GM23338 (cell line): Measurements from ENCODE around the gene ZC3H12C. TPM values are rescaled to one million over a fixed set of nuclear protein-coding genes. Genes with fewer than 3 reads are reported as not detected.

ENCODE experiments used
- ATAC-seq: fragments of 200-7000 bp; cut with Tn5 transposase; 3 replicates; pipeline ENCODE4 v1.9.1; 2020
- DNase-seq: peaks from one replicate; pipeline ENCODE4 v3.0.0-alpha.2; 2015; ENCODE audit warnings: low spot score
- H2AFZ ChIP-seq: fragments of 200-600 bp; sonication (generic); 2 replicates; pipeline ENCODE4 v1.8.0; 2016; ENCODE audit warnings: antibody characterized with exemption, mild to moderate bottlenecking, moderate library complexity
- H3F3A ChIP-seq: fragments of 200-600 bp; sonication (generic); replicated peaks from 2 replicates; pipeline ENCODE4 v1.8.0; 2017; ENCODE audit warnings: antibody characterized with exemption, mixed run types, low read depth
- H3K27ac ChIP-seq: fragments of 200-600 bp; sonication (generic); 2 replicates; pipeline ENCODE4 v1.6.1; 2016; ENCODE audit warnings: low read depth
- H3K27me3 ChIP-seq: fragments of 200-600 bp; sonication (generic); 2 replicates; pipeline ENCODE4 v1.8.0; 2016; ENCODE audit warnings: mild to moderate bottlenecking, mixed run types, moderate library complexity; ENCODE audit not compliant: insufficient read depth
- H3K36me3 ChIP-seq: fragments of 200-600 bp; sonication (generic); 2 replicates; pipeline ENCODE4 v1.8.0; 2016; ENCODE audit warnings: mild to moderate bottlenecking; ENCODE audit not compliant: insufficient read depth
- H3K4me1 ChIP-seq: fragments of 200-600 bp; sonication (generic); 2 replicates; pipeline ENCODE4 v1.8.0; 2016; ENCODE audit warnings: mild to moderate bottlenecking, moderate library complexity; ENCODE audit not compliant: insufficient read depth
- H3K4me2 ChIP-seq: fragments of 200-600 bp; sonication (generic); 2 replicates; pipeline ENCODE4 v1.7.1; 2017; ENCODE audit warnings: mixed run types
- H3K4me3 ChIP-seq: fragments of 200-600 bp; sonication (generic); 2 replicates; pipeline ENCODE4 v1.6.1; 2016; ENCODE audit warnings: mixed run types
- H3K79me2 ChIP-seq: fragments of 200-600 bp; sonication (generic); replicated peaks from 2 replicates; pipeline ENCODE4 v1.8.0; 2017; ENCODE audit warnings: mild to moderate bottlenecking; ENCODE audit not compliant: insufficient read depth
- H3K9me2 ChIP-seq: fragments of 200-600 bp; sonication (generic); 2 replicates; pipeline ENCODE4 v1.8.0; 2017; ENCODE audit not compliant: insufficient read depth
- H4K20me1 ChIP-seq: fragments of 200-600 bp; sonication (generic); replicated peaks from 2 replicates; pipeline ENCODE4 v1.8.0; 2017; ENCODE audit warnings: mild to moderate bottlenecking; ENCODE audit not compliant: insufficient read depth
- H3K27ac Mint-ChIP-seq: 2 replicates; pipeline ENCODE4 v1.8.0; 2020; ENCODE audit warnings: inconsistent platforms, mild to moderate bottlenecking, moderate library complexity, mixed read lengths
- H3K27me3 Mint-ChIP-seq: 3 replicates; pipeline ENCODE4 v1.8.0; 2022; ENCODE audit warnings: low read depth, mild to moderate bottlenecking, moderate library complexity, mixed read lengths, inconsistent platforms; ENCODE audit not compliant: insufficient read depth, poor library complexity
- H3K36me3 Mint-ChIP-seq: 3 replicates; pipeline ENCODE4 v1.8.0; 2021; ENCODE audit warnings: low read depth, mild to moderate bottlenecking, inconsistent platforms, moderate library complexity, mixed read lengths
- H3K4me1 Mint-ChIP-seq: 3 replicates; pipeline ENCODE4 v1.8.0; 2020; ENCODE audit warnings: mild to moderate bottlenecking, inconsistent platforms, mixed read lengths
- H3K4me3 Mint-ChIP-seq: 3 replicates; pipeline ENCODE4 v1.8.0; 2021; ENCODE audit warnings: moderate library complexity, mild to moderate bottlenecking, inconsistent platforms, mixed read lengths
- H3K9me3 Mint-ChIP-seq: 3 replicates; pipeline ENCODE4 v1.8.0; 2020; ENCODE audit warnings: moderate library complexity, mild to moderate bottlenecking, inconsistent platforms, mixed read lengths
- CREB1 ChIP-seq: fragments of 250-450 bp; sonication (Bioruptor Pico); IDR thresholded peaks from 2 replicates; pipeline ENCODE4 v1.5.0; 2020; ENCODE audit warnings: low read depth, mild to moderate bottlenecking, moderate library complexity
- ETS1 ChIP-seq: IDR thresholded peaks from 2 replicates; pipeline ENCODE4 v1.6.1; 2016; ENCODE audit warnings: antibody characterized with exemption
- EZH2 ChIP-seq: fragments of 200-600 bp; sonication (generic); IDR thresholded peaks from one replicate; pipeline ENCODE4 v1.8.0; 2017; ENCODE audit warnings: antibody characterized with exemption, mild to moderate bottlenecking, low read depth; ENCODE audit not compliant: unreplicated experiment
- EZH2phosphoT487 ChIP-seq: fragments of 200-600 bp; sonication (generic); IDR thresholded peaks from one replicate; pipeline ENCODE4 v1.8.1; 2018; ENCODE audit warnings: antibody characterized with exemption; ENCODE audit not compliant: unreplicated experiment
- JUNB ChIP-seq: IDR thresholded peaks from one replicate; pipeline ENCODE4 v1.6.1; 2016; ENCODE audit warnings: antibody characterized with exemption; ENCODE audit not compliant: unreplicated experiment
- NANOG ChIP-seq: IDR thresholded peaks from 2 replicates; pipeline ENCODE4 v1.6.1; 2016; ENCODE audit warnings: antibody characterized with exemption, borderline replicate concordance
- POLR2AphosphoS5 ChIP-seq: IDR thresholded peaks from 2 replicates; pipeline ENCODE4 v1.6.1; 2016; ENCODE audit warnings: antibody characterized with exemption, low read depth
- REST ChIP-seq: IDR thresholded peaks from one replicate; pipeline ENCODE4 v1.6.1; 2018; ENCODE audit warnings: antibody characterized with exemption; ENCODE audit not compliant: unreplicated experiment
- STAT1 ChIP-seq: IDR thresholded peaks from one replicate; pipeline ENCODE4 v1.6.1; 2016; ENCODE audit warnings: antibody characterized with exemption; ENCODE audit not compliant: unreplicated experiment
- ZNF114 ChIP-seq: fragments of 250-450 bp; sonication (Bioruptor Pico); IDR thresholded peaks from 2 replicates; pipeline ENCODE4 v1.5.0; 2020; ENCODE audit warnings: mild to moderate bottlenecking, moderate library complexity
- ZNF331 ChIP-seq: fragments of 250-450 bp; sonication (Bioruptor Pico); IDR thresholded peaks from 2 replicates; pipeline ENCODE4 v1.5.0; 2020; ENCODE audit warnings: low read depth, mild to moderate bottlenecking, moderate library complexity
- polyA plus RNA-seq: library from polyadenylated mRNA; unstranded; fragments of >200 nt; fragmentation: Nextera tagmentation; extraction: Ambion mirVana; gene quantifications from 2 replicates; pipeline ENCODE4 v1.2.1, GENCODE V29; 2016
- total RNA-seq: library from RNA; depleted of rRNA; stranded (reverse); fragments of >200 nt; shearing (Covaris generic); gene quantifications from 2 replicates; pipeline ENCODE4 v1.2.3, GENCODE V29; 2014
- TF ChIP-seq, protein P1 (sequence below): fragments of 250-450 bp; sonication (Bioruptor Pico); IDR thresholded peaks from 2 replicates; pipeline ENCODE4 v1.5.0; 2020; ENCODE audit warnings: mild to moderate bottlenecking, moderate library complexity
- TF ChIP-seq, protein P2 (sequence below), 2 experiments: fragments of 200-600 bp in 1 of 2; sonication (generic) in 1 of 2; conservative IDR thresholded peaks; 2 replicates each; pipeline versions ENCODE4 v1.5.1 to v1.6.1; 2016 to 2017; ENCODE audit warnings: antibody characterized with exemption in 2 of 2, low read depth in 2 of 2, mild to moderate bottlenecking in 2 of 2, moderate library complexity in 1 of 2

ZC3H12C gene
- total and polyA plus RNA-seq, 2 experiments from 2014 or later = 0.55 to 2.4 TPM

DNA sequence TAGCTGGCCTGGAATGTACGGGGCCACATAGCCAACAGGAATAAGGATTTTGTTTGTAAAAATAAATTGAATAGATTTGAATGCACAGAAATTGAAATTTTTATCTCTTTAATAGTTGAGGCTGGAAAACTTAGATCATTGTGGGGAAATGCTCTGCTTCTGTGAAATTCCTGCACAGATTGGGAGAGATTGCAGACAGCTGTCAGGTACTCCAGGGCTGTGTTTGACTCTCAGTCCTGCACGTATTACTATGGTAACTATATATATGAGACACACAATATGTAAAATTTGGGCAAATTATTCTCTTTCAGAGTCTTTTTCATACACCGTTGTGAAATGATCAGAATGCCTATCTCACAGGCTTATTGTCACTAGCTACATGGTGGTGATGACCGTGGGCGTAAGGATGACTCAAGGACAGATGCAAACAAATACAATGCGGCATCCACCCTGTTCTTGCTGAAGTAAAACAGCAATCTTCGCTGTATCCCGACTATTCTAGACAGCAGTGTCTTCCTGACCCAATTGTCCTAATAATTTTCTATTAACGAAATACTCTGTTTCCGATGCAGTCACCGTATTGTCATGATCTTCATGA lies 79.4 kb downstream of the ZC3H12C start:
- ATAC-seq (no peak), DNase-seq (no peak)
- peaks cover 5% of the 10 kb centered on the region; the same call in 1 of the 2 replicates for H3F3A ChIP-seq
- H3K9me2 ChIP-seq = peaks cover 5% of the 10 kb centered on the region; the same call in 1 of the 2 replicates
- no peaks in the 10 kb centered on the region for H4K20me1 ChIP-seq
- Mint-ChIP-seq H3K27me3 (peaks cover 4% of the 10 kb centered on the region), H3K4me3 (no peak overlapping the region), H3K9me3 (no peaks in the 10 kb centered on the region), H3K4me1 (peaks cover 43% of the 10 kb centered on the region), H3K27ac (no peak overlapping the region), H3K36me3 (no peaks in the 10 kb centered on the region)
- no peak overlapping the region for H2AFZ ChIP-seq
- H3K27ac ChIP-seq = no peak overlapping the region
- H3K79me2 ChIP-seq = no peaks in the 10 kb centered on the region
- no peaks in the 10 kb centered on the region for H3K36me3 ChIP-seq
- peak overlapping the region; percentile 20; the same call in 1 of the 2 replicates for H3K4me2 ChIP-seq
- H3K27me3 ChIP-seq = peaks cover 10% of the 10 kb centered on the region
- peaks cover 40% of the 10 kb centered on the region for H3K4me1 ChIP-seq
- H3K4me3 ChIP-seq = no peak overlapping the region
- TF ChIP-seq ZNF114 (CRISPR knock-in tag) (no peak), ETS1 (no peak), NANOG (no peak), JUNB (no peak), ZNF331 (CRISPR knock-in tag) (no peak), POLR2AphosphoS5 (no peak), REST (no peak), EZH2 (no peak), CREB1 (CRISPR knock-in tag) (no peak), STAT1 (no peak), EZH2phosphoT487 (no peak)
- TF ChIP-seq, protein P1, sequence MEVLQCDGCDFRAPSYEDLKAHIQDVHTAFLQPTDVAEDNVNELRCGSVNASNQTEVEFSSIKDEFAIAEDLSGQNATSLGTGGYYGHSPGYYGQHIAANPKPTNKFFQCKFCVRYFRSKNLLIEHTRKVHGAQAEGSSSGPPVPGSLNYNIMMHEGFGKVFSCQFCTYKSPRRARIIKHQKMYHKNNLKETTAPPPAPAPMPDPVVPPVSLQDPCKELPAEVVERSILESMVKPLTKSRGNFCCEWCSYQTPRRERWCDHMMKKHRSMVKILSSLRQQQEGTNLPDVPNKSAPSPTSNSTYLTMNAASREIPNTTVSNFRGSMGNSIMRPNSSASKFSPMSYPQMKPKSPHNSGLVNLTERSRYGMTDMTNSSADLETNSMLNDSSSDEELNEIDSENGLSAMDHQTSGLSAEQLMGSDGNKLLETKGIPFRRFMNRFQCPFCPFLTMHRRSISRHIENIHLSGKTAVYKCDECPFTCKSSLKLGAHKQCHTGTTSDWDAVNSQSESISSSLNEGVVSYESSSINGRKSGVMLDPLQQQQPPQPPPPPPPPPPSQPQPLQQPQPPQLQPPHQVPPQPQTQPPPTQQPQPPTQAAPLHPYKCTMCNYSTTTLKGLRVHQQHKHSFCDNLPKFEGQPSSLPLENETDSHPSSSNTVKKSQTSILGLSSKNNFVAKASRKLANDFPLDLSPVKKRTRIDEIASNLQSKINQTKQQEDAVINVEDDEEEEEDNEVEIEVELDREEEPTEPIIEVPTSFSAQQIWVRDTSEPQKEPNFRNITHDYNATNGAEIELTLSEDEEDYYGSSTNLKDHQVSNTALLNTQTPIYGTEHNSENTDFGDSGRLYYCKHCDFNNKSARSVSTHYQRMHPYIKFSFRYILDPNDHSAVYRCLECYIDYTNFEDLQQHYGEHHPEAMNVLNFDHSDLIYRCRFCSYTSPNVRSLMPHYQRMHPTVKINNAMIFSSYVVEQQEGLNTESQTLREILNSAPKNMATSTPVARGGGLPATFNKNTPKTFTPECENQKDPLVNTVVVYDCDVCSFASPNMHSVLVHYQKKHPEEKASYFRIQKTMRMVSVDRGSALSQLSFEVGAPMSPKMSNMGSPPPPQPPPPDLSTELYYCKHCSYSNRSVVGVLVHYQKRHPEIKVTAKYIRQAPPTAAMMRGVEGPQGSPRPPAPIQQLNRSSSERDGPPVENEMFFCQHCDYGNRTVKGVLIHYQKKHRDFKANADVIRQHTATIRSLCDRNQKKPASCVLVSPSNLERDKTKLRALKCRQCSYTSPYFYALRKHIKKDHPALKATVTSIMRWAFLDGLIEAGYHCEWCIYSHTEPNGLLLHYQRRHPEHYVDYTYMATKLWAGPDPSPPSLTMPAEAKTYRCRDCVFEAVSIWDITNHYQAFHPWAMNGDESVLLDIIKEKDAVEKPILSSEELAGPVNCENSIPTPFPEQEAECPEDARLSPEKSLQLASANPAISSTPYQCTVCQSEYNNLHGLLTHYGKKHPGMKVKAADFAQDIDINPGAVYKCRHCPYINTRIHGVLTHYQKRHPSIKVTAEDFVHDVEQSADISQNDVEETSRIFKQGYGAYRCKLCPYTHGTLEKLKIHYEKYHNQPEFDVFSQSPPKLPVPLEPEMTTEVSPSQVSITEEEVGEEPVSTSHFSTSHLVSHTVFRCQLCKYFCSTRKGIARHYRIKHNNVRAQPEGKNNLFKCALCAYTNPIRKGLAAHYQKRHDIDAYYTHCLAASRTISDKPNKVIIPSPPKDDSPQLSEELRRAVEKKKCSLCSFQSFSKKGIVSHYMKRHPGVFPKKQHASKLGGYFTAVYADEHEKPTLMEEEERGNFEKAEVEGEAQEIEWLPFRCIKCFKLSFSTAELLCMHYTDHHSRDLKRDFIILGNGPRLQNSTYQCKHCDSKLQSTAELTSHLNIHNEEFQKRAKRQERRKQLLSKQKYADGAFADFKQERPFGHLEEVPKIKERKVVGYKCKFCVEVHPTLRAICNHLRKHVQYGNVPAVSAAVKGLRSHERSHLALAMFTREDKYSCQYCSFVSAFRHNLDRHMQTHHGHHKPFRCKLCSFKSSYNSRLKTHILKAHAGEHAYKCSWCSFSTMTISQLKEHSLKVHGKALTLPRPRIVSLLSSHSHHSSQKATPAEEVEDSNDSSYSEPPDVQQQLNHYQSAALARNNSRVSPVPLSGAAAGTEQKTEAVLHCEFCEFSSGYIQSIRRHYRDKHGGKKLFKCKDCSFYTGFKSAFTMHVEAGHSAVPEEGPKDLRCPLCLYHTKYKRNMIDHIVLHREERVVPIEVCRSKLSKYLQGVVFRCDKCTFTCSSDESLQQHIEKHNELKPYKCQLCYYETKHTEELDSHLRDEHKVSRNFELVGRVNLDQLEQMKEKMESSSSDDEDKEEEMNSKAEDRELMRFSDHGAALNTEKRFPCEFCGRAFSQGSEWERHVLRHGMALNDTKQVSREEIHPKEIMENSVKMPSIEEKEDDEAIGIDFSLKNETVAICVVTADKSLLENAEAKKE (CRISPR knock-in tag) = no peak
- TF ChIP-seq, protein P2, sequence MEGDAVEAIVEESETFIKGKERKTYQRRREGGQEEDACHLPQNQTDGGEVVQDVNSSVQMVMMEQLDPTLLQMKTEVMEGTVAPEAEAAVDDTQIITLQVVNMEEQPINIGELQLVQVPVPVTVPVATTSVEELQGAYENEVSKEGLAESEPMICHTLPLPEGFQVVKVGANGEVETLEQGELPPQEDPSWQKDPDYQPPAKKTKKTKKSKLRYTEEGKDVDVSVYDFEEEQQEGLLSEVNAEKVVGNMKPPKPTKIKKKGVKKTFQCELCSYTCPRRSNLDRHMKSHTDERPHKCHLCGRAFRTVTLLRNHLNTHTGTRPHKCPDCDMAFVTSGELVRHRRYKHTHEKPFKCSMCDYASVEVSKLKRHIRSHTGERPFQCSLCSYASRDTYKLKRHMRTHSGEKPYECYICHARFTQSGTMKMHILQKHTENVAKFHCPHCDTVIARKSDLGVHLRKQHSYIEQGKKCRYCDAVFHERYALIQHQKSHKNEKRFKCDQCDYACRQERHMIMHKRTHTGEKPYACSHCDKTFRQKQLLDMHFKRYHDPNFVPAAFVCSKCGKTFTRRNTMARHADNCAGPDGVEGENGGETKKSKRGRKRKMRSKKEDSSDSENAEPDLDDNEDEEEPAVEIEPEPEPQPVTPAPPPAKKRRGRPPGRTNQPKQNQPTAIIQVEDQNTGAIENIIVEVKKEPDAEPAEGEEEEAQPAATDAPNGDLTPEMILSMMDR (conservative IDR thresholded peaks at IDR 0.05; ENCODE audit: low read depth in 2 of 2) = no peak
